SH-SY5Y (cell line): Measurements from ENCODE around the gene RGS10.

Experiments used
- GATA2 ChIP-seq: IDR thresholded peaks from 2 replicates; pipeline ENCODE4 v1.6.1; 2011; ENCODE audit warnings: mild to moderate bottlenecking, low read depth, low read length
- GATA3 ChIP-seq: IDR thresholded peaks from 2 replicates; pipeline ENCODE4 v1.6.1; 2011; ENCODE audit warnings: low read depth, mild to moderate bottlenecking, low read length, moderate library complexity

DNA sequence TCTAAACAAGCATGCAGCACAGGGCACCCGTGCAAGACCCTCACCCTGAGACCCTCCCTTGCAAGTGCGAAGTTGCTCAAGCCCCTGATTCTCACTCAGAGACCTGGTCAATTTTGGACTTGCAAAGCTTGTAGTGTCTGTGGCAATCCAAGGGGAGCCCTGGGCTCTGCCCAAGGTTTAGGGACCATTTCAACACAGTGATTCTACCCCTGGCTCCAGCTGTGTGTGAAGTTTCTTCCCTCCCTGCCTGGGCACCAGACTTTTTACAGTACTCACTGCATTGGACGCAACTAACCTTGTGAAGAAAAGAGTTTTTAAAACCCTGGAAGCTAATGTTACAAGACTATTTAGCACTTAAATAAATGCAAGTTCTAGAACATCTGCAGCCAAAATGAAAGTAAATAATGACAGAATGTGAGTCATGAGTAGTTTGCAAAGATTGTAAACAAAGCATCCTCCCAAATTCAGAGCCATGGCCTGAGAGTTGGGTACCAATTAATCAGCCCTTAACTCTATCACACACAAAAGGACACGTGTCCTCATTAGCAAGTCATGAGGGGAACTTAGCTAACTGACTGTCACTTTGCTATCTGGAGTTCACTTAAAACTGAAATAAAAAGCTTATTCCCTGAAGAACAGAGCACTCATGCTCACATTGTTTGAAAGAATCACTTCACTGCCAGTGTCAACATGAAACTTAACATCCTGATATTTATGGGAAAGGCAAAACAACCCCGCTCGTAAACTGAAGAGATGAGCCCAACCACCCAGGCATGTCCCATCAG, 48.1 kb downstream of the RGS10 start:
- TF ChIP-seq GATA2 = no peak
- no peak for TF ChIP-seq GATA3
